A673 (cell line): ENCODE data around the gene CXorf66. TPM values are rescaled to one million over a fixed set of nuclear protein-coding genes. Genes with fewer than 3 reads are reported as not detected.

Experiments used
- BruUV-seq: library from RNA; stranded (reverse); fragments of 400-500 nt; replicated peaks from 2 replicates; lab custom pipeline; 2021; lab: Mats Ljungman, UMichigan
- CTCF ChIA-PET: fragments of 300-600 bp; sonication (Branson Sonifier 250); formaldehyde crosslinking; loops from one replicate; lab custom pipeline; 2022; ENCODE audit warnings: antibody characterized with exemption; lab: Charles Lee
- POLR2A ChIA-PET: fragments of 300-600 bp; sonication (Branson Sonifier 250); formaldehyde crosslinking; loops from one replicate; lab custom pipeline; 2022; ENCODE audit warnings: antibody characterized with exemption; ENCODE audit not compliant: low non-redundant PET; lab: Charles Lee
- DNase-seq: peaks from one replicate; pipeline ENCODE4 v3.0.0-alpha.2; 2015; ENCODE audit warnings: low spot score
- H3K27ac ChIP-seq: fragments of 200-600 bp; sonication (generic); 2 replicates; pipeline ENCODE4 v1.5.1; 2016; ENCODE audit warnings: mixed run types, low read depth, mild to moderate bottlenecking, mixed read lengths, antibody characterized with exemption, low read length; ENCODE audit not compliant: poor library complexity, severe bottlenecking
- H3K27me3 ChIP-seq: fragments of 200-600 bp; sonication (generic); replicated peaks from 2 replicates; pipeline ENCODE4 v1.6.1; 2017; ENCODE audit warnings: mixed run types, low read depth, mild to moderate bottlenecking, mixed read lengths, antibody characterized with exemption, low read length; ENCODE audit not compliant: insufficient read depth, poor library complexity
- H3K36me3 ChIP-seq: fragments of 200-600 bp; sonication (generic); 2 replicates; pipeline ENCODE4 v1.6.1; 2016; ENCODE audit warnings: mixed run types, mild to moderate bottlenecking, mixed read lengths, antibody characterized with exemption, low read length; ENCODE audit not compliant: insufficient read depth, poor library complexity, severe bottlenecking
- H3K4me1 ChIP-seq: fragments of 200-600 bp; sonication (generic); 2 replicates; pipeline ENCODE4 v1.6.1; 2017; ENCODE audit warnings: mixed run types, mild to moderate bottlenecking, mixed read lengths, antibody characterized with exemption, low read length; ENCODE audit not compliant: insufficient read depth, poor library complexity, severe bottlenecking
- H3K4me3 ChIP-seq: fragments of 200-600 bp; sonication (generic); 2 replicates; pipeline ENCODE4 v1.5.1; 2016; ENCODE audit warnings: low read depth, mixed run types, mild to moderate bottlenecking, mixed read lengths, low read length; ENCODE audit not compliant: poor library complexity, severe bottlenecking
- H3K9me3 ChIP-seq: fragments of 200-600 bp; sonication (generic); 2 replicates; pipeline ENCODE4 v1.6.1; 2016; ENCODE audit warnings: mixed run types, low read depth, mild to moderate bottlenecking, mixed read lengths, antibody characterized with exemption, low read length; ENCODE audit not compliant: poor library complexity, severe bottlenecking
- CTCF ChIP-seq: fragments of 300-800, 200-600 bp; sonication (generic); conservative IDR thresholded peaks from 2 replicates; pipeline ENCODE4 v1.5.1; 2017; ENCODE audit warnings: low read depth, mild to moderate bottlenecking, antibody characterized with exemption, low read length, moderate library complexity, mixed read lengths
- EZH2 ChIP-seq: fragments of 200-600 bp; sonication (generic); IDR thresholded peaks from 2 replicates; pipeline ENCODE4 v1.6.1; 2017; ENCODE audit warnings: borderline replicate concordance, low read depth, mild to moderate bottlenecking, mixed read lengths, antibody characterized with exemption, low read length; ENCODE audit not compliant: poor library complexity, severe bottlenecking
- intact Hi-C: fragments of 100-400 bp; cut with micrococcal nuclease; formaldehyde crosslinking; loops from one replicate; pipeline ENCODE4 v1.10.0; 2022; ENCODE audit not compliant: unreplicated experiment
- microRNA-seq: library from miRNA; unstranded; fragments of <30 nt; microRNA quantifications from one replicate; pipeline ENCODE4 v1.2.0, GENCODE V29; 2021
- total RNA-seq: library from RNA; stranded (reverse); gene quantifications from 2 replicates; pipeline ENCODE4 v1.2.3, GENCODE V29; 2021

The CXorf66 gene
- total RNA-seq, 1 experiment from 2014 or later, result not detected

- no peaks in the 10 kb centered on the region for H3K9me3 ChIP-seq
- no peak overlapping the region for H3K27ac ChIP-seq
- H3K27me3 ChIP-seq, result no peaks in the 10 kb centered on the region
- no TSS peak for BruUV-seq
- DNase-seq, result no peak
- no peak overlapping the region for H3K4me3 ChIP-seq
- no peak for TF ChIP-seq CTCF
- TF ChIP-seq EZH2, result no peak
- no peaks in the 10 kb centered on the region for H3K4me1 ChIP-seq
- H3K36me3 ChIP-seq, result no peaks in the 10 kb centered on the region
- POLR2A ChIA-PET, result no interaction called here
- CTCF ChIA-PET, result no interaction called here
- intact Hi-C loops, result no loop called here
Measured at GRCh38 chrX:139909712-139910111, 55.6 kb downstream of the CXorf66 start.

- intact Hi-C loops, result no loop called here
Measured at GRCh38 chrX:139907078-139907477, 58.2 kb downstream of the CXorf66 start.

GRCh38 chrX:139905743-139906142, 59.6 kb downstream of the CXorf66 start:
- Histone ChIP-seq H3K27ac (no peak overlapping the region), H3K9me3 (no peaks in the 10 kb centered on the region), H3K4me3 (no peak overlapping the region), H3K4me1 (no peaks in the 10 kb centered on the region), H3K27me3 (no peaks in the 10 kb centered on the region), H3K36me3 (no peaks in the 10 kb centered on the region)
- DNase-seq, result no peak
- ChIA-PET CTCF (interaction anchor here (0.7 kb wide), 1 partner anchor 26 kb away, joined by 3 read pairs; no protein-coding TSS in a partner anchor), POLR2A (no interaction called here)
- no TSS peak for BruUV-seq
- TF ChIP-seq CTCF, result no peak
- TF ChIP-seq EZH2, result no peak
- intact Hi-C loops, result no loop called here

More at GRCh38 chrX:139907078-139907477, 58.2 kb downstream of the CXorf66 start:
- no peak for DNase-seq
- H3K36me3 ChIP-seq, result no peaks in the 10 kb centered on the region
- no peak overlapping the region for H3K4me3 ChIP-seq
- CTCF ChIA-PET, result no interaction called here
- BruUV-seq, result no TSS peak
- no peak overlapping the region for H3K27ac ChIP-seq
- POLR2A ChIA-PET, result no interaction called here
- no peak for TF ChIP-seq CTCF
- TF ChIP-seq EZH2, result no peak
- no peaks in the 10 kb centered on the region for H3K27me3 ChIP-seq
- H3K9me3 ChIP-seq, result no peaks in the 10 kb centered on the region
- H3K4me1 ChIP-seq, result no peaks in the 10 kb centered on the region

Small RNA genes lying within 50 kb of the gene (microRNA-seq; reads per million reads assigned to microRNA genes)
- 1,234 reads per million, percentile 82 among the genes with 10 or more reads in this experiment for gene MIR505

Other genes with a start within 250 kb of the CXorf66 start
- 88.5 and 93.1 TPM in 2 replicates for gene ATP11C, start 32.5 kb downstream of the CXorf66 start, total RNA-seq